GM21367 (cell line): ENCODE data around the gene ZNF799.
"Not testable (repeated sequence)": the region's sequence is repeated elsewhere in the genome, so short reads cannot be mapped to it uniquely, and the experiment has no call there.

ENCODE experiments used
- ATAC-seq: cut with Tn5 transposase; IDR thresholded peaks from one replicate; pipeline ENCODE4 v1.9.1; 2021; ENCODE audit not compliant: unreplicated experiment

Gene ZNF799

GRCh38 chr19:12400633-12401502 lies at the start of gene ZNF799:
Gene ZNF799 (minus strand): TSS chr19:12401271. CDS start chr19:12401070, 201 bp downstream.
- ATAC-seq, result peak; percentile 83

- no peak for ATAC-seq
Measured at GRCh38 chr19:12450844-12451243, 49.8 kb upstream of the ZNF799 start.

GRCh38 chr19:12448808-12449207 lies 47.7 kb upstream of the ZNF799 start:
- ATAC-seq, result no peak

GRCh38 chr19:12440541-12441316 lies 39.7 kb upstream of the ZNF799 start, which contains the start of gene ZNF443:
Gene ZNF443 (minus strand): TSS chr19:12441021. CDS start chr19:12440914, 107 bp downstream.
- peak; percentile 91 for ATAC-seq

GRCh38 chr19:12439686-12440540 lies 38.8 kb upstream of the ZNF799 start:
- not testable (repeated sequence) for ATAC-seq

GRCh38 chr19:12430726-12431299 lies 29.7 kb upstream of the ZNF799 start:
- not testable (repeated sequence) for ATAC-seq

GRCh38 chr19:12425888-12426274 lies 24.8 kb upstream of the ZNF799 start:
- ATAC-seq, result no peak

GRCh38 chr19:12425236-12425887 lies 24.3 kb upstream of the ZNF799 start:
- ATAC-seq, result no peak

- not testable (repeated sequence) for ATAC-seq
Measured at GRCh38 chr19:12417273-12417672, 16.2 kb upstream of the ZNF799 start.

GRCh38 chr19:12411893-12412292 lies 10.8 kb upstream of the ZNF799 start:
- no peak for ATAC-seq

- ATAC-seq, result peak; percentile 26
Measured at GRCh38 chr19:12399901-12400632, 1.0 kb downstream of the ZNF799 start.

- ATAC-seq, result not testable (repeated sequence)
Measured at GRCh38 chr19:12391148-12391547, 9.9 kb downstream of the ZNF799 start.

GRCh38 chr19:12386365-12386764 lies 14.7 kb downstream of the ZNF799 start:
- not testable (repeated sequence) for ATAC-seq

GRCh38 chr19:12380444-12380737 lies 20.7 kb downstream of the ZNF799 start:
- no peak for ATAC-seq

GRCh38 chr19:12379732-12380443 lies 21.2 kb downstream of the ZNF799 start:
- ATAC-seq, result no peak

- no peak for ATAC-seq
Measured at GRCh38 chr19:12374026-12374425, 27.0 kb downstream of the ZNF799 start.

GRCh38 chr19:12365236-12366162 lies 35.6 kb downstream of the ZNF799 start, which contains the start of gene ZNF442:
Gene ZNF442 (minus strand): TSS chr19:12365683. CDS start chr19:12363631, 2,052 bp downstream.
- peak; percentile 81 for ATAC-seq
